ENCODE data around the gene NCLN.

NCLN gene

DNA sequence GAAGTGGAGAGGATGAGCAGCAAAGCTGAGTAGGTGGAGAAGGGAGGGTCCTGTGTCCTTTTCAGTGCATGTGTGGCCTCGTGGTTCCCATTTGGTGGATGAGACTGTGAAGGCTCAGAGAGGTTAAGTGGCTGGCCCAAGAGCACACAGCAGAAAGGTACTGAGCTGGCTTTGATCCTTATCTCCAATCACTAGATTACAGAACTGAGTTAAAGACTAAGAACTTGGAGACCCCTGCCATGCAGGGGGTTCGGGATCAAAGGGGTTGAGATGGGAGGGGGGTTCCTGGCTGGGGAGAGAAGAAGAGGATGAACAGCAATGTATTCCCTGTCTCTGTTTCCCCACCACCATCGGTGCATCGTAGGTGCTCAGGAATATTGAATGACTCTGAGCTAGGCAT, 50.5 kb downstream of the NCLN start:
- no peak overlapping the region for H3K9ac ChIP-seq (ENCODE audit: low read length)

DNA sequence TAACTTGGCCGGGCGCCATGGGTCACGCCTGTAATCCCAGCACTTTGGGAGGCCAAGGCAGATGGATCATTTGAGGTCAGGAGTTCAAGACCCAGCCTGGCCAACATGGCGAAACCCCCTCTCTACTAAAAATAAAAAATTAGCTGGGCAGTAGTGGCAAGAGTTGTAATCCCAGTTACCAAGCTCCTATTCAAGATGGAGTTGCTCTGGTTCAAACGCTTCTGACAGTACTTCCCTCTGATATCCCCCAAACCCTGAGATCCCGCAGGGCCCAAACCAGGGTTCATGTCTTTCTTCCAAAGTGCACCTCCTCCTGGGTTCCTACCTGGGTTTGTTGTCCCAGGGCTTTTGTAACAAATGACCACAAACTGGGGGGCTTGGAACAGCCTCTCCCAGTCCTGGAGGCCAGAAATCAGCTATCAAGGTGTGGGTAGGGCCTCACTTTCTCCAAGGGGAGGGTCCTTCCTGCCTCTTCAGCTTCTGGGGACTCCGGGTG, 52.4 kb downstream of the NCLN start:
- H3K4me1 ChIP-seq (ENCODE audit: control insufficient read depth, insufficient read depth, low read length): no peaks in the 10 kb centered on the region
- no peak overlapping the region for H3K4me3 ChIP-seq (ENCODE audit: low read length)
- no peak overlapping the region for H3K9ac ChIP-seq (ENCODE audit: low read length)
- no peaks in the 10 kb centered on the region for H3K9me3 ChIP-seq (ENCODE audit: control insufficient read depth, low read length)
- H3K36me3 ChIP-seq (ENCODE audit: control insufficient read depth, insufficient read depth, low read length, severe bottlenecking): no peaks in the 10 kb centered on the region
- peaks cover 36% of the 10 kb centered on the region for H3K27me3 ChIP-seq (replicated peaks; ENCODE audit: control insufficient read depth, insufficient read depth, low read length)
- DNase-seq (ENCODE audit: low read depth): no peak

More for the DNA sequence above, 50.5 kb downstream of the NCLN start:
- no peaks in the 10 kb centered on the region for H3K4me1 ChIP-seq (ENCODE audit: control insufficient read depth, insufficient read depth, low read length)
- DNase-seq (ENCODE audit: low read depth): no peak
- H3K4me3 ChIP-seq (ENCODE audit: low read length): no peak overlapping the region
- H3K27me3 ChIP-seq (replicated peaks; ENCODE audit: control insufficient read depth, insufficient read depth, low read length): peaks cover 42% of the 10 kb centered on the region
- no peaks in the 10 kb centered on the region for H3K9me3 ChIP-seq (ENCODE audit: control insufficient read depth, low read length)
- H3K36me3 ChIP-seq (ENCODE audit: control insufficient read depth, insufficient read depth, low read length, severe bottlenecking): no peaks in the 10 kb centered on the region

DNA sequence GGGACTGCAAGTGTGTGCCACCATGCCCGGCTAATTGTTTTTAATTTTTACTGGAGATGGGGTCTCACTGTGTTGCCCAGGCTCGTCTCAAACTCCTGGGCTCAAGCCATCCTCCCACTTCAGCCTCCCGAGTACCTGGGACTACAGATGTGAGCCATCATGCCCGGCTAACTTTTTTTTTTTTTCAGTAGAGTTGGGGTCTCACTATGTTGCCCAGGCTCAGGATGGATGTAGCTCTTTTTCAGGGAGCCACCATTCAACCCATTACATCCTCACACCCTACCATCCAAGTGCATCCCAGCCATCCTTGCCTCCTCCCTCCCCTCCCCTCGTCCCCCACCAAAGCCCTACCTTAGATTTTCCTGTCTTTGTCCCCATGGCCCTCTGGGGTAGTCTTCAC, 53.6 kb downstream of the NCLN start:
- DNase-seq (ENCODE audit: low read depth): no peak
- Histone ChIP-seq H3K4me3 (ENCODE audit: low read length) (no peak overlapping the region), H3K27me3 (replicated peaks; ENCODE audit: control insufficient read depth, insufficient read depth, low read length) (peaks cover 26% of the 10 kb centered on the region), H3K4me1 (ENCODE audit: control insufficient read depth, insufficient read depth, low read length) (no peaks in the 10 kb centered on the region), H3K9ac (ENCODE audit: low read length) (no peak overlapping the region), H3K9me3 (ENCODE audit: control insufficient read depth, low read length) (no peaks in the 10 kb centered on the region), H3K36me3 (ENCODE audit: control insufficient read depth, insufficient read depth, low read length, severe bottlenecking) (no peaks in the 10 kb centered on the region)

DNA sequence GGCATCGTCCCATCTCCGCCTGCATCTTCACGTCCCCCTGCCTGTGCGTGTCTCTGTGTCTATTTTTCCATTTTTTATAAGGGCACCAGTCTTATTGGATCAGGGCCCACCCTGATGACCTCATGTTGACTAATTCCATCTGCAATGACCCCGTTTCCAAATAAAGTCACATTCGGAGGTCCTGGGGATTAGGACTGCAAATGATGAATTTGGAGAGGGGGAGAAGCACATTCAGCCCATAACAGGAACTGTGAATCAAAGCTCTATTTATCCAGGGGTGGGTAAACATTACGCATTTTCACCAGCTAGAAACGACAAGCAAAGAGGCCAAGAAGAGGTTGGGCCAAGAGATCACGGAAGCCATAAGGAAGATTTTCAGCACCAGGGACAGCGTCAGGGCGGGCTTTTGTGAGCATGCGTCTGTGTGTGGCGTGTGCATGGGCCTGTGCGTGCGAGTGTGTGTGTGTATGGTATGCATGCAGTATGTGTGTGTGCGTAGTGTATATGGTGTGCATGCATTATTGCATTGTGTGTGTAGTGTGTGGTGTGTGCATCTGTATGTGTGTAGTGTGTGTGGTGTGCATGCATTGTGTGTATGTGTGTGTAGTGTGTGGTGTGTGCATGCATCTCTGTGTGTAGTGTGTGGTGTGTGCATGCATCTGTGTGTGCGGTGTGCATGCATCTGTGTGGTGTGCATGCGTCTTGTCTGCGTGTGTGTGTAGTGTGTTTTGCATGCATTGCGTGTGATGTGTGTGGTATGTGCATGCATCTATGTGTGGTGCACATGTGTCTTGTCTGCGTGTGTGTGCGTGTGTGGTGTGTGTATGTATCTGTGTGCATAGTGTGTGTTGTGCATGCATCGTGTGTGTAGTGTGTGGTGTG, 58.3 kb downstream of the NCLN start:
- no peaks in the 10 kb centered on the region for H3K9me3 ChIP-seq (ENCODE audit: control insufficient read depth, low read length)
- DNase-seq (ENCODE audit: low read depth): peak; percentile 70
- no peaks in the 10 kb centered on the region for H3K4me1 ChIP-seq (ENCODE audit: control insufficient read depth, insufficient read depth, low read length)
- no peak overlapping the region for H3K4me3 ChIP-seq (ENCODE audit: low read length)
- no peak overlapping the region for H3K9ac ChIP-seq (ENCODE audit: low read length)
- H3K36me3 ChIP-seq (ENCODE audit: control insufficient read depth, insufficient read depth, low read length, severe bottlenecking): no peaks in the 10 kb centered on the region
- peaks cover 7% of the 10 kb centered on the region for H3K27me3 ChIP-seq (replicated peaks; ENCODE audit: control insufficient read depth, insufficient read depth, low read length)

DNA sequence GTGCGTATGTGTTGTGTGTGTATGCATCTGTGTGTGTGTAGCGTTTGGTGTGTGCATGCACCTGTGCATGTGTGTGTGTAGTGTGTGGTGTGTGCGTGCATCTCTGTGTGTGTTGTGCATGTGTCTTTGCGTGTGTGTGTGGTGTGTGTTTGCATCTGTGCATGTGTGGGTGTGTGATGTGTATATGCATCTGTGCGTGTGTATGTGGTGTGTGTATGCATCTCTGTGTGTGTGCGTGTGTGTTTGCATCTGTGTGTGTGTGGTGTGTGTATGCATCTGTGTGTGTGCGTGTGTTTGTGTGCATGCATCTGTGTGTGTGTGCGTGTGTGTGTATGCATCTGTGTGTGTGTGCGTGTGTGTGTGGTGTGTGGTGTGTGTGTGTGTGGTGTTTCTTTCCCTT, 59.3 kb downstream of the NCLN start:
- no peak overlapping the region for H3K4me3 ChIP-seq (ENCODE audit: low read length)
- H3K4me1 ChIP-seq (ENCODE audit: control insufficient read depth, insufficient read depth, low read length): no peaks in the 10 kb centered on the region
- H3K27me3 ChIP-seq (replicated peaks; ENCODE audit: control insufficient read depth, insufficient read depth, low read length): peaks cover 11% of the 10 kb centered on the region
- no peak for DNase-seq (ENCODE audit: low read depth)
- H3K36me3 ChIP-seq (ENCODE audit: control insufficient read depth, insufficient read depth, low read length, severe bottlenecking): no peaks in the 10 kb centered on the region
- H3K9me3 ChIP-seq (ENCODE audit: control insufficient read depth, low read length): no peaks in the 10 kb centered on the region
- H3K9ac ChIP-seq (ENCODE audit: low read length): no peak overlapping the region

DNA sequence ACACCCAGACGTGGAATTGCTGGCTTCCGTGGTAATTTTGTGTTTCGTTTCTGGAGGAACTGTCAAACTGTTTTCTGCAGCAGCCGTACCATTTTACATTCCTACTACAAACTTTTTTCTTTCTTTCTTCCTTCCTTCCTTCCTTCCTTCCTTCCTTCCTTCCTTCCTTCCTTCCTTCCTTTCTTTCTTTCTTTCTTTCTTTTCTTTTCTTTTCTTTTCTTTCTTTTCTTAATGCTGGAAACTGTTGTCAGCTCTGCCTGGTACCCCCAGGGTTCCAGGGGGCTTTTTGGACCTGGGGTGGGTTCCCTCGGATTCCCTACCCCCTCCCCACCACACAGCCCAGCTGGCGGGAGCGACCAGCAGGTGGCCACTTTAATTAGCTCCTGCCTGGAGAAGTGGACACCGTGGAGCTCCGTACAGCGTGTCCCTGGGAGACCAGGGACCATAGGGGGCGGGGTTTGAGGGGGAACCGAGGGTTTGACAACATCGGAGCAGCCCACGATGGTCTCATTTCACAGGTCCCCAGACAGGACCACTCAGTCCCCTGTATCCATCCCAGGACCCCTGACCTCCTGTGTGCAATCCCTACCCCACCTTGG, 63.1 kb downstream of the NCLN start:
- no peaks in the 10 kb centered on the region for H3K36me3 ChIP-seq (ENCODE audit: control insufficient read depth, insufficient read depth, low read length, severe bottlenecking)
- no peaks in the 10 kb centered on the region for H3K4me1 ChIP-seq (ENCODE audit: control insufficient read depth, insufficient read depth, low read length)
- H3K9ac ChIP-seq (ENCODE audit: low read length): no peak overlapping the region

DNA sequence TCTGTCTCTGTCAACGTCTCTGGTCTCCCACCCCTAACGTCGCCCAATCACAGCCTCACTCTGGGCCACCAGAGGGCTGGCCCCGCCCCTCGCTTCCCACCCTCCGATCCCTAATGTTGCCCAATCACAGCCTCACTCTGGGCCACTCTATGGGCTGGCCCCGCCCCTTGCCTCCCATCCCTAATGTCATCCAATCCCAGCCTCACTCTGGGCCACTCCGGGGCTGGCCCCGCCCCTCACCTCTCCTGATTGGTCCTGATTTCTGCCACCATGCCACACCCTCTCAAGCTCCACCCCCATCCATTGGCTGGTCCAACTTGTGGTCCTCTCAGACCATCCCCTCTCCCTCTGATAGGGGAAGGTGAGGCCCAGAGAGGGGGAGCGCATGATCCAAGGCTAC, 63.7 kb downstream of the NCLN start:
- Histone ChIP-seq H3K36me3 (ENCODE audit: control insufficient read depth, insufficient read depth, low read length, severe bottlenecking) (no peaks in the 10 kb centered on the region), H3K4me1 (ENCODE audit: control insufficient read depth, insufficient read depth, low read length) (no peaks in the 10 kb centered on the region), H3K27me3 (replicated peaks; ENCODE audit: control insufficient read depth, insufficient read depth, low read length) (peaks cover 22% of the 10 kb centered on the region), H3K4me3 (ENCODE audit: low read length) (no peak overlapping the region), H3K9me3 (ENCODE audit: control insufficient read depth, low read length) (peaks cover 12% of the 10 kb centered on the region), H3K9ac (ENCODE audit: low read length) (no peak overlapping the region)
- no peak for DNase-seq (ENCODE audit: low read depth)

More for the DNA sequence above, 63.1 kb downstream of the NCLN start:
- peaks cover 12% of the 10 kb centered on the region for H3K9me3 ChIP-seq (ENCODE audit: control insufficient read depth, low read length)
- H3K27me3 ChIP-seq (replicated peaks; ENCODE audit: control insufficient read depth, insufficient read depth, low read length): peaks cover 16% of the 10 kb centered on the region
- DNase-seq (ENCODE audit: low read depth): no peak
- H3K4me3 ChIP-seq (ENCODE audit: low read length): no peak overlapping the region

DNA sequence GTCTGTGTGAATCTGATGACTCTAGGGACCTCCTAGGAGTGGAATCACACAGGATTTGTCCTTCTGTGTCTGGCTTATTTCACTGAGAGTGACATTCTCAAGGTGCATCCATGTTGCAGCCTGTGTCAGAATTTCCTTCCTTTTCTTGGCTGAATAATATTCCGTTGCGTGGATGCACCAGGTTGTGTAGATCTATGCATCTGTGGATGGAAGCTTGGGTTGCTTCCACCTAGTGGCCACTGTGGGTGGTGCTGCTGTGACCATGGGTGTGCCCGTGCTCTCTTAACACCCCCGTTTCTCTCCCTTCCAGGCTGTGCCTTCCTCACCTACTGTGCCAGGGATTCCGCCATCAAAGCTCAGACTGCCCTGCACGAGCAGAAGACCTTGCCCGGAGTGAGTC, 64.9 kb downstream of the NCLN start:
- DNase-seq (ENCODE audit: low read depth): peak; percentile 28
- Histone ChIP-seq H3K27me3 (replicated peaks; ENCODE audit: control insufficient read depth, insufficient read depth, low read length) (peaks cover 27% of the 10 kb centered on the region), H3K9me3 (ENCODE audit: control insufficient read depth, low read length) (peaks cover 12% of the 10 kb centered on the region)

DNA sequence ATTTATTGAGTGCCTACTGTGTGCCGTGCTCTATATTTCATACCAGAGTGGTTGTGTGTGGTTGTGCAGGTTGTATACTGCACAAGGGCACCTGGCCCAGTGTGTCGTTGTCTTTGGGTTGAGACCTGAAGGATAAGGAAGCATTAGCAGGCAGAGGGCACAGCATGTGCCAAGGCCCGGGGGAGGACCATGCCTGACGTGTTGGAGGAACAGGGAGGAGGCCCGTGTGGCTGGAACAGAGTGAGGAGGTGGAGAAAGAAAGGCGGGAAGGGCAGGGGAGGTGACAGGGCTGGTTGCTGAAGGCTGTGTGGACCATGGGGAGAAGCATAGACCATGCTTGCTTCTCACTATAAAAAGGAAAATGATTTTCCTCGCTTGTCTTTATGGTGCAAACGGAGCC, 65.5 kb downstream of the NCLN start:
- peaks cover 27% of the 10 kb centered on the region for H3K27me3 ChIP-seq (replicated peaks; ENCODE audit: control insufficient read depth, insufficient read depth, low read length)
- DNase-seq (ENCODE audit: low read depth): no peak

More for the DNA sequence above, 64.9 kb downstream of the NCLN start:
- Histone ChIP-seq H3K9ac (ENCODE audit: low read length) (no peak overlapping the region), H3K4me1 (ENCODE audit: control insufficient read depth, insufficient read depth, low read length) (no peaks in the 10 kb centered on the region), H3K36me3 (ENCODE audit: control insufficient read depth, insufficient read depth, low read length, severe bottlenecking) (no peaks in the 10 kb centered on the region), H3K4me3 (ENCODE audit: low read length) (no peak overlapping the region)

DNA sequence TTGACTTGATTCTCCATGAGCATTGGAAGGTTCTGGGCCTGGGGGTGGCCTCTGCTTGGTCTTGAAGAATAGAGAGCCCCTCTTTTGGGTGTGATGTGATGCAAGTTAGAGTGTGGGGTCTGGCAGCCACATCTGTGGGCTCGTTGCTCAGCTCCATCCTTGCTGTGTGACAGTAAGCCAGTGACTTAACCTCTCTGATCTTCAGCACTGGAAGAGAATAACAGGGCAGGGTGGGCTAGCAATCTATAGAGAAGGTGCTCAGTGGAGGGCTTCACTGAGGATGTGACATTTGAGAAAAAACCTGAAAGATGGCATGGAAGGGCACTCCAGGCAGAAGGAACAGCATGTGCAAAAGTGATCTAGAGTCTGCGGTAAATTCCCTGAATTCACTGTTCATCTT, 66.9 kb downstream of the NCLN start:
- Histone ChIP-seq H3K36me3 (ENCODE audit: control insufficient read depth, insufficient read depth, low read length, severe bottlenecking) (no peaks in the 10 kb centered on the region), H3K9ac (ENCODE audit: low read length) (no peak overlapping the region), H3K27me3 (replicated peaks; ENCODE audit: control insufficient read depth, insufficient read depth, low read length) (peaks cover 32% of the 10 kb centered on the region), H3K4me1 (ENCODE audit: control insufficient read depth, insufficient read depth, low read length) (no peaks in the 10 kb centered on the region), H3K4me3 (ENCODE audit: low read length) (no peak overlapping the region), H3K9me3 (ENCODE audit: control insufficient read depth, low read length) (peaks cover 12% of the 10 kb centered on the region)
- DNase-seq (ENCODE audit: low read depth): no peak

More for the DNA sequence above, 65.5 kb downstream of the NCLN start:
- peaks cover 12% of the 10 kb centered on the region for H3K9me3 ChIP-seq (ENCODE audit: control insufficient read depth, low read length)
- no peaks in the 10 kb centered on the region for H3K4me1 ChIP-seq (ENCODE audit: control insufficient read depth, insufficient read depth, low read length)
- H3K9ac ChIP-seq (ENCODE audit: low read length): no peak overlapping the region
- H3K36me3 ChIP-seq (ENCODE audit: control insufficient read depth, insufficient read depth, low read length, severe bottlenecking): no peaks in the 10 kb centered on the region
- no peak overlapping the region for H3K4me3 ChIP-seq (ENCODE audit: low read length)

DNA sequence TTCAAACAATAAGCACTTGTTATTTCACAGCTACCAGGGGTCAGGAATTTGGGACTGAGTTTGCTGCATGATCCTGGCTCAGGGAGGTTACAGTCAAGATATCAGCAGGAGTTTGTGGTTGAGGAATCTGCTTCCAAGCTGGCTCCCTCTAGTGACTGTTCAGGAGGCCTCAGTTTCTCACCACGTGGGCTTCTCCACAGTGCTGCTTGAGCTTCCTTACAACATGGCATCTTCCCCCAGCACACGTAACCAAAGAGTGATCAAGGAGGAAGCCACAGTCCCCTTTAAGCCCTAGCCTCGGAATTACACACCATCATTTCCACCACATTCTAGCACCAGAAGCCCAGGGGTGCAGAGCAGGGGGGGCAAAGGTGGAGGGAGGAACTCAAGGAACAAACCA, 67.5 kb downstream of the NCLN start:
- no peak overlapping the region for H3K4me3 ChIP-seq (ENCODE audit: low read length)
- no peak for DNase-seq (ENCODE audit: low read depth)
- H3K36me3 ChIP-seq (ENCODE audit: control insufficient read depth, insufficient read depth, low read length, severe bottlenecking): no peaks in the 10 kb centered on the region

More for the DNA sequence above, 67.5 kb downstream of the NCLN start:
- Histone ChIP-seq H3K4me1 (ENCODE audit: control insufficient read depth, insufficient read depth, low read length) (no peaks in the 10 kb centered on the region), H3K27me3 (replicated peaks; ENCODE audit: control insufficient read depth, insufficient read depth, low read length) (peaks cover 32% of the 10 kb centered on the region), H3K9ac (ENCODE audit: low read length) (no peak overlapping the region), H3K9me3 (ENCODE audit: control insufficient read depth, low read length) (peaks cover 12% of the 10 kb centered on the region)
